ENCODE data around the gene PFAS.

DNA sequence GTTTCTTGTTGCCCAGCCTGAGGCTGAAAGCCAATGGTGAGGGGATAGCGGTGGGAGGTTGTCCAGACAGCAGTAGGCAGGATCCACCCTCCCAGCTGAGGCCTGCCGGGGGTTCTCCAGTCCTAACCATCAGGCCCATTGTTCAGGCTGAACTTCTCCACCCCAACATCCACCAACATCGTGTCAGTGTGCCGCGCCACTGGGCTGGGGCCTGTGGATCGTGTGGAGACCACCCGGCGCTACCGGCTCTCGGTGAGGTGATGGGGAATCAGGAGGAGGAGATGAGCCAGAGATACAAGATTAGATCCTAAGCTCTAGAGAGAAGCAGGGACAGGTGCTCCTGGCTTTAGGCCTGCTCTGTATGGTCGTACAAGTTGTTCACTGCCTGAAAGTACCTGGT is 5.8 kb downstream of the PFAS start:
- no peak for TF ChIP-seq FOXM1 (IDR thresholded peaks at IDR 0.05; ENCODE audit: low read depth, low read length)
- no peak for TF ChIP-seq SP1 (IDR thresholded peaks at IDR 0.05; ENCODE audit: low read depth, low read length)
- TF ChIP-seq, protein P1, sequence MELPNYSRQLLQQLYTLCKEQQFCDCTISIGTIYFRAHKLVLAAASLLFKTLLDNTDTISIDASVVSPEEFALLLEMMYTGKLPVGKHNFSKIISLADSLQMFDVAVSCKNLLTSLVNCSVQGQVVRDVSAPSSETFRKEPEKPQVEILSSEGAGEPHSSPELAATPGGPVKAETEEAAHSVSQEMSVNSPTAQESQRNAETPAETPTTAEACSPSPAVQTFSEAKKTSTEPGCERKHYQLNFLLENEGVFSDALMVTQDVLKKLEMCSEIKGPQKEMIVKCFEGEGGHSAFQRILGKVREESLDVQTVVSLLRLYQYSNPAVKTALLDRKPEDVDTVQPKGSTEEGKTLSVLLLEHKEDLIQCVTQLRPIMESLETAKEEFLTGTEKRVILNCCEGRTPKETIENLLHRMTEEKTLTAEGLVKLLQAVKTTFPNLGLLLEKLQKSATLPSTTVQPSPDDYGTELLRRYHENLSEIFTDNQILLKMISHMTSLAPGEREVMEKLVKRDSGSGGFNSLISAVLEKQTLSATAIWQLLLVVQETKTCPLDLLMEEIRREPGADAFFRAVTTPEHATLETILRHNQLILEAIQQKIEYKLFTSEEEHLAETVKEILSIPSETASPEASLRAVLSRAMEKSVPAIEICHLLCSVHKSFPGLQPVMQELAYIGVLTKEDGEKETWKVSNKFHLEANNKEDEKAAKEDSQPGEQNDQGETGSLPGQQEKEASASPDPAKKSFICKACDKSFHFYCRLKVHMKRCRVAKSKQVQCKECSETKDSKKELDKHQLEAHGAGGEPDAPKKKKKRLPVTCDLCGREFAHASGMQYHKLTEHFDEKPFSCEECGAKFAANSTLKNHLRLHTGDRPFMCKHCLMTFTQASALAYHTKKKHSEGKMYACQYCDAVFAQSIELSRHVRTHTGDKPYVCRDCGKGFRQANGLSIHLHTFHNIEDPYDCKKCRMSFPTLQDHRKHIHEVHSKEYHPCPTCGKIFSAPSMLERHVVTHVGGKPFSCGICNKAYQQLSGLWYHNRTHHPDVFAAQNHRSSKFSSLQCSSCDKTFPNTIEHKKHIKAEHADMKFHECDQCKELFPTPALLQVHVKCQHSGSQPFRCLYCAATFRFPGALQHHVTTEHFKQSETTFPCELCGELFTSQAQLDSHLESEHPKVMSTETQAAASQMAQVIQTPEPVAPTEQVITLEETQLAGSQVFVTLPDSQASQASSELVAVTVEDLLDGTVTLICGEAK (IDR thresholded peaks at IDR 0.05; ENCODE audit: borderline replicate concordance): no peak
- TF ChIP-seq, protein P2, sequence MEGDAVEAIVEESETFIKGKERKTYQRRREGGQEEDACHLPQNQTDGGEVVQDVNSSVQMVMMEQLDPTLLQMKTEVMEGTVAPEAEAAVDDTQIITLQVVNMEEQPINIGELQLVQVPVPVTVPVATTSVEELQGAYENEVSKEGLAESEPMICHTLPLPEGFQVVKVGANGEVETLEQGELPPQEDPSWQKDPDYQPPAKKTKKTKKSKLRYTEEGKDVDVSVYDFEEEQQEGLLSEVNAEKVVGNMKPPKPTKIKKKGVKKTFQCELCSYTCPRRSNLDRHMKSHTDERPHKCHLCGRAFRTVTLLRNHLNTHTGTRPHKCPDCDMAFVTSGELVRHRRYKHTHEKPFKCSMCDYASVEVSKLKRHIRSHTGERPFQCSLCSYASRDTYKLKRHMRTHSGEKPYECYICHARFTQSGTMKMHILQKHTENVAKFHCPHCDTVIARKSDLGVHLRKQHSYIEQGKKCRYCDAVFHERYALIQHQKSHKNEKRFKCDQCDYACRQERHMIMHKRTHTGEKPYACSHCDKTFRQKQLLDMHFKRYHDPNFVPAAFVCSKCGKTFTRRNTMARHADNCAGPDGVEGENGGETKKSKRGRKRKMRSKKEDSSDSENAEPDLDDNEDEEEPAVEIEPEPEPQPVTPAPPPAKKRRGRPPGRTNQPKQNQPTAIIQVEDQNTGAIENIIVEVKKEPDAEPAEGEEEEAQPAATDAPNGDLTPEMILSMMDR (IDR thresholded peaks at IDR 0.05 in 2 of 3, conservative IDR thresholded peaks at IDR 0.05 in 1 of 3; ENCODE audit: control insufficient read depth in 2 of 3, extremely low read depth in 1 of 3, insufficient read depth in 1 of 3, low read depth in 3 of 3, low read length in 3 of 3): no peak
- TF ChIP-seq JUND (IDR thresholded peaks at IDR 0.05; ENCODE audit: low read depth, low read length): no peak

Measured in GM12878 (cell line).